ENCODE results near the gene TMEM250.

DNA sequence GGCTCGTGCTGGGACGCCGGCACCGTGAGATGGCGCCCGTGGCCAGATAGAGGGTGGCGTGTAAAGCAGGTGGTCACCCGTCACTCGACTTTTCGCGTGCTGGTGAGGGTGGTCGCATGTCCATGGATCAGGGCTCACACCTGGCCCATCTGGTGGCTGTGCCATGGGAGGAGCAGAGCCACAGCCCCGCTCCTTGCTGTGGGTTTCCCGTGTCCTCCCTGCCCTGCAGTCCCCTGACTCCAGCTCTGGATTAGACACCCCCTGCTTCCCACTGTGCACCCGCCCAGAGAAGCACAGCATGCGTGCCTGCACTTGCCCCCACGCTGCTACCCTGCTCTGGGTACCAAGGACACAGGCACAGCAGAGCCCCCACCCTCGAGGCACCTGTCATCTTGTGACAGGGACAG lies 1.8 kb upstream of the TMEM250 start:
- TF ChIP-seq, protein P1, sequence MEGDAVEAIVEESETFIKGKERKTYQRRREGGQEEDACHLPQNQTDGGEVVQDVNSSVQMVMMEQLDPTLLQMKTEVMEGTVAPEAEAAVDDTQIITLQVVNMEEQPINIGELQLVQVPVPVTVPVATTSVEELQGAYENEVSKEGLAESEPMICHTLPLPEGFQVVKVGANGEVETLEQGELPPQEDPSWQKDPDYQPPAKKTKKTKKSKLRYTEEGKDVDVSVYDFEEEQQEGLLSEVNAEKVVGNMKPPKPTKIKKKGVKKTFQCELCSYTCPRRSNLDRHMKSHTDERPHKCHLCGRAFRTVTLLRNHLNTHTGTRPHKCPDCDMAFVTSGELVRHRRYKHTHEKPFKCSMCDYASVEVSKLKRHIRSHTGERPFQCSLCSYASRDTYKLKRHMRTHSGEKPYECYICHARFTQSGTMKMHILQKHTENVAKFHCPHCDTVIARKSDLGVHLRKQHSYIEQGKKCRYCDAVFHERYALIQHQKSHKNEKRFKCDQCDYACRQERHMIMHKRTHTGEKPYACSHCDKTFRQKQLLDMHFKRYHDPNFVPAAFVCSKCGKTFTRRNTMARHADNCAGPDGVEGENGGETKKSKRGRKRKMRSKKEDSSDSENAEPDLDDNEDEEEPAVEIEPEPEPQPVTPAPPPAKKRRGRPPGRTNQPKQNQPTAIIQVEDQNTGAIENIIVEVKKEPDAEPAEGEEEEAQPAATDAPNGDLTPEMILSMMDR (IDR thresholded peaks at IDR 0.05; ENCODE audit: low read depth, low read length, missing input control) = no peak
- TF ChIP-seq, protein P2, sequence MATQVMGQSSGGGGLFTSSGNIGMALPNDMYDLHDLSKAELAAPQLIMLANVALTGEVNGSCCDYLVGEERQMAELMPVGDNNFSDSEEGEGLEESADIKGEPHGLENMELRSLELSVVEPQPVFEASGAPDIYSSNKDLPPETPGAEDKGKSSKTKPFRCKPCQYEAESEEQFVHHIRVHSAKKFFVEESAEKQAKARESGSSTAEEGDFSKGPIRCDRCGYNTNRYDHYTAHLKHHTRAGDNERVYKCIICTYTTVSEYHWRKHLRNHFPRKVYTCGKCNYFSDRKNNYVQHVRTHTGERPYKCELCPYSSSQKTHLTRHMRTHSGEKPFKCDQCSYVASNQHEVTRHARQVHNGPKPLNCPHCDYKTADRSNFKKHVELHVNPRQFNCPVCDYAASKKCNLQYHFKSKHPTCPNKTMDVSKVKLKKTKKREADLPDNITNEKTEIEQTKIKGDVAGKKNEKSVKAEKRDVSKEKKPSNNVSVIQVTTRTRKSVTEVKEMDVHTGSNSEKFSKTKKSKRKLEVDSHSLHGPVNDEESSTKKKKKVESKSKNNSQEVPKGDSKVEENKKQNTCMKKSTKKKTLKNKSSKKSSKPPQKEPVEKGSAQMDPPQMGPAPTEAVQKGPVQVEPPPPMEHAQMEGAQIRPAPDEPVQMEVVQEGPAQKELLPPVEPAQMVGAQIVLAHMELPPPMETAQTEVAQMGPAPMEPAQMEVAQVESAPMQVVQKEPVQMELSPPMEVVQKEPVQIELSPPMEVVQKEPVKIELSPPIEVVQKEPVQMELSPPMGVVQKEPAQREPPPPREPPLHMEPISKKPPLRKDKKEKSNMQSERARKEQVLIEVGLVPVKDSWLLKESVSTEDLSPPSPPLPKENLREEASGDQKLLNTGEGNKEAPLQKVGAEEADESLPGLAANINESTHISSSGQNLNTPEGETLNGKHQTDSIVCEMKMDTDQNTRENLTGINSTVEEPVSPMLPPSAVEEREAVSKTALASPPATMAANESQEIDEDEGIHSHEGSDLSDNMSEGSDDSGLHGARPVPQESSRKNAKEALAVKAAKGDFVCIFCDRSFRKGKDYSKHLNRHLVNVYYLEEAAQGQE (IDR thresholded peaks at IDR 0.05) = no peak
- TF ChIP-seq GABPA (IDR thresholded peaks at IDR 0.05 in 1 of 2, conservative IDR thresholded peaks at IDR 0.05 in 1 of 2) = no peak
- TF ChIP-seq YY1 (IDR thresholded peaks at IDR 0.05) = no peak
- TF ChIP-seq RAD21 (IDR thresholded peaks at IDR 0.05) = no peak
- no peak for TF ChIP-seq SP1 (IDR thresholded peaks at IDR 0.05)
- TF ChIP-seq, protein P3, sequence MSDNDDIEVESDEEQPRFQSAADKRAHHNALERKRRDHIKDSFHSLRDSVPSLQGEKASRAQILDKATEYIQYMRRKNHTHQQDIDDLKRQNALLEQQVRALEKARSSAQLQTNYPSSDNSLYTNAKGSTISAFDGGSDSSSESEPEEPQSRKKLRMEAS (IDR thresholded peaks at IDR 0.05) = no peak
- TF ChIP-seq FOXA1 (IDR thresholded peaks at IDR 0.05) = no peak
- no peak for TF ChIP-seq JUND (IDR thresholded peaks at IDR 0.05)
- no peak for TF ChIP-seq NR2F2 (IDR thresholded peaks at IDR 0.05)
- TF ChIP-seq TAF1 (conservative IDR thresholded peaks at IDR 0.05) = no peak
- no peak for TF ChIP-seq RXRA (IDR thresholded peaks at IDR 0.05)
- no peak for TF ChIP-seq HNF4A (conservative IDR thresholded peaks at IDR 0.05)

All from liver (tissue), 3 donors.